Hematopoietic multipotent progenitor cell treated with erythropoietin and hydrocortisone succinate and interleukin-3 and kit ligand, for 4 days (in vitro differentiated cells): Measurements from ENCODE around the gene ATP2B1.
"Not testable (repeated sequence)": the region's sequence is repeated elsewhere in the genome, so short reads cannot be mapped to it uniquely, and the experiment has no call there.

Experiments used
- DNase-seq: peaks from one replicate; pipeline ENCODE4 v3.0.0-alpha.2; 2015

Gene ATP2B1

GRCh38 chr12:89712706-89713105, 4.1 kb upstream of the ATP2B1 start:
- no peak for DNase-seq

- no peak for DNase-seq
These were observed 2.5 kb upstream of the ATP2B1 start for GRCh38 chr12:89710873-89711750.

DNA sequence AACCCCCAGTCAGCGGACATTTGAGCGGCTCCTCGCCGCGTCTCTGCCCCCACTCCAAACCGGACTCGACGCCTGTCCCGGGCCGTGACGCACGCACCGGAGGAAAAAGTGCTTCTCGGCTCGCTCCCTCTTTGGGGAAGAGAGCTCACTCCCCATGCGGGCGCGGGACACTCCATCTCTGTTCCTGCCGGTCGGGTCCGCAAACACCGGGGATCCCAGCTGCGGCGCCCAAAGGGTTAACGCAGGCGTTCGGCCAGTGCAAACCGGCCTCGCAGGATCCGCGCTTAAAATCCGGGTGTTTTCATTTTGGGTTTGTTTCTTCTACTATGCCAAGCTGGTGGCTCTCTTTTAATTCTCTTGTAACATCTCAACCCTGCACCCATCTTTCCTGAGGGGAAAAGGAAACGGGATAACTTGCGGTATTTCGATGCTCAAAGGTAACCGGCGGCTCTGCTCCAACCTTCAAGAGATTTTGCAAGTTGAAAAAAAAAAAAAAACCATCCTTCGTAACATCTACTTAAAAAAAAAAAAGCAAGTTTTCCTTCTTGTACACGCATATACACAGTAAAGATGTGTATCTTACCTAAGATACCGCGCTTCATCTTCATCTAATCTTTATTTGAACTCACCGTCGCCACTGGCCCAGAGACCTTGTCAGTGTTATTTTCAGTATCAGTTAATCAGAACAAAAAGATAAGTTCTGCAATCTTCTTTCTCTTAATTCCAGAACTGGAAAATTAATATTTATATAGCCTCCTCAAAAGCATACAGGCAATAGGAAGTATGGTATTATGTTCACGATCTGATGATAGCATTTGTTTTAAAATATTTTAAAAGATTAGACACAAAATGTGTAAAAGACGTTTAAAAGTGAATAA, 1.6 kb upstream of the ATP2B1 start:
- DNase-seq = no peak

DNA sequence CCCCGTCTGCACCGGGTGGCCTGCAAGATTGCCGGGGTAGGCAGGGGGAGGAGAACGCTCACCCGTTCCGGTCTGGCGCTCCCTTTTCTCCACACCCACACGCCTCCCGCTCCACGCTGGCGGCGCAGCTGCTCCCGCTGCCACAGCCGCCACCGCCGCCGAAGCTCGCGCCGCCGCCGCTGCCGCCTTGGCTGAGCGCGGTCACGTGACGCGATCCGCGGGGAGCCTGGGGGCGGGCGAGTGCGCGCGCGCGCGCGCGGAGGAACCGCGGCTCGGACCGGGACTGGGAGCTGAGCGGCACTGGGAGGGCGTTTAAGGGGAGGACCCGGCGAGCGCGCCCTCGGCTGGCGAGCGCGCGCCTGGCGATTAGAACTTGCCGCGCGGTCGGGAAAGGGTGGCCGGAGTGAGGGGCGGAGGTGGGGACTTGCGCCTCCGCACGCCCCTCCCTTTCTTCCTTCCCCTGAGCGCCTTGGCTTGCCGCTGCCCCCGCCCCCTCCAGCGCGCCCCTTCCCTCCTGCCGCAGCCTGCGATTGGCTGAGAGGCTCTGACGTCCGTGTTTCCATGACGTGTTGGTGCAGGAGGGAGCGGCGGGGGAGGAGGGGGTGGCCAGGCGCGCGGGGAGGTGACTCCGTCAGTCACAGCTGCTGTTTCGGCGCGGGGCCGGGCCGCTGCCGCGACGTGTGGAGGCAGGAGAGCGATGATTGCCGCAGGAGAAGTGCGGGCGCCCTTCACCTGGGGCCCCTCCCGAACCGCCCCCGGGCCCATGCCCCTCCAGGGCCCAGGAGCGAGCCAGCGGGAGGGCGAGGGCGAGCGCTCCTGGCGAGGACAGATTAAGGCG, 738 bp upstream of the ATP2B1 start:
- DNase-seq = peak; percentile 99

- DNase-seq = peak; percentile 43
These were observed 704 bp downstream of the ATP2B1 start for GRCh38 chr12:89707703-89708564.

GRCh38 chr12:89706986-89707702, 1.5 kb downstream of the ATP2B1 start:
- peak; percentile 19 for DNase-seq

- DNase-seq = no peak
These were observed 2.1 kb downstream of the ATP2B1 start for GRCh38 chr12:89706551-89706950.

- no peak for DNase-seq
These were observed 4.2 kb downstream of the ATP2B1 start for GRCh38 chr12:89704457-89704856.

DNA sequence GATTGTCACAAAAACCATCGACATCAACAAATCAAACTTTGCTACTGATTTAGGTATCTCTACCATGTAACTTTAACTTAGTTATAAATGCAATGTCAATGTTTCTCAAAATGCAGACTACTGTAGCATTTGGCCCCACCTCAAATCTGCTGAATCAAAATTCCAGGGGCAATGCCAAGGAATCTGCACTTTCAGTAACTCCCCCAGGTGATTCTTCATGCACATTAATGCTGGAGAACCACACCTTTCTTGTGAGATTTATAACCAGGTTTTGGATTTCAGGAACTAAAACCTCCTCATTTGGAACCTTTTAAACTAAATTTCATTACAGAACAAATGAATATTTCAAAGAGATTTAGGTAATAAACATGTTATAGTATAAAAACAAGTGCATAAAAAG, 4.9 kb downstream of the ATP2B1 start:
- no peak for DNase-seq

GRCh38 chr12:89702503-89702902, 6.1 kb downstream of the ATP2B1 start:
- DNase-seq = no peak

- DNase-seq = no peak
These were observed 6.9 kb downstream of the ATP2B1 start for GRCh38 chr12:89701606-89702206.

DNA sequence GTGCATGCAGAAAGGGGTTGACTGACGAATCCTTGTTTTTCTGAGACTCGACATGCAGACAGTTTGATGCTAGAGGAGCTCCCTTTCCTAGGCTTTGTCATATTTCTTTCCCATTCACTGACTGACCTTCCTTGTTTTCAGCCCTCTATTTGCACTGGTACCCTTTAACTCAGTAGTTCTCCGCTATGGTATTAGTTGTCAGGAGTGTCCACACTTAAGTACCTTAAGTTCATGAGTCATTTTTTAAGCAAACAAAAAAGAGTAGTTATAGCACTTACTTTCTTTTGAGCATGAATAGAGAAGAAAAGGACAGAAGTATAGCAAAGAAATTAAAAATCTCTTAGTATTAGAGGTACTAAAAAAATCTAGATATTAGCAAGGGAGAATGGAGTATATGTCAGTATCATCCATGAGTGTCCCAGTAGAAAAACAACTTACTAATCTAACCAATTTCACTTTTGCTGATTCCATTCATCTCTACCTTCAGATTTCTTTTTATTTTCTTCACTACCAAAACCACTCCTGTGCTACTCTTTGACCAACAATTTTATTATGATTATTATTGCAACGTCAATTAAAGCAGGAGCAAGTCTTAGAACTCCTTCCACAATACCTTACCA, 8.3 kb downstream of the ATP2B1 start:
- DNase-seq = no peak

- DNase-seq = no peak
These were observed 10.0 kb downstream of the ATP2B1 start for GRCh38 chr12:89698607-89699006.

DNA sequence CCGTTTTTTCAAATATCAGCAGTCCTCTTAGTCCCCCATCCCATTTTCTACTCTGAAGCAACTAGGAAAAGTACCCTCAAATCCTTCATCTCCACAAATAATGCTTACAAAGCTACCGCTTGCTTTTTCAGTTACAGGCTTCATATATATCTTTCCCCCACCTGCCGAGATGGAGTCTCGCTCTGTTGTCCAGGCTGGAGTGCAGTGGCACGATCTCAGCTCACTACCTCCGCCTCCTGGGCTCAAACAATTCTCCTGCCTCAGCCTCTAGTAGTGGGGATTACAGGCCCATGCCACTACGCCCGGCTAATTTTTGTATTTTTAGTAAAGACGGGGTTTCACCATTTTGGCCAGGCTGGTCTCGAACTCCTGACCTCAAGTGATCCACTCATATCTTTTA, 10.9 kb downstream of the ATP2B1 start:
- not testable (repeated sequence) for DNase-seq

DNA sequence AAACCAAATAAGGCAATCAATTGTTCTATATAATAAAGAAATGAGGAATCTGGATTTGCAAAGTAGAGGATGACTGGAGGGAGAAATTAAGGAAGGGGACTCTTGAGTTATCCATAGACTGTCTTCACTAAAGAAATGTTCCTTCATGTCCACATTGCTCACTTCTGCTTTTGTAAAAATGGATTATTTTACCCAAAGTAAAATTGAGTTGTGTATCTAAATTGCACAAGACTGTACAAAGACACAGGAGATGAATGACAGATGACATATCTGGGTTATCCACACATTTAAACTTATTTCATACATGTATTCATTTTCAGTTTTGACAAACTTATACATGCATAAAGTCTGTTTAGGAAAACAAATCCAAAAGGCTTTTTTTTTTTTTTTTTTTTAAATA, 11.3 kb downstream of the ATP2B1 start:
- DNase-seq = peak; percentile 29

GRCh38 chr12:89695830-89696229, 12.8 kb downstream of the ATP2B1 start:
- DNase-seq = no peak

DNA sequence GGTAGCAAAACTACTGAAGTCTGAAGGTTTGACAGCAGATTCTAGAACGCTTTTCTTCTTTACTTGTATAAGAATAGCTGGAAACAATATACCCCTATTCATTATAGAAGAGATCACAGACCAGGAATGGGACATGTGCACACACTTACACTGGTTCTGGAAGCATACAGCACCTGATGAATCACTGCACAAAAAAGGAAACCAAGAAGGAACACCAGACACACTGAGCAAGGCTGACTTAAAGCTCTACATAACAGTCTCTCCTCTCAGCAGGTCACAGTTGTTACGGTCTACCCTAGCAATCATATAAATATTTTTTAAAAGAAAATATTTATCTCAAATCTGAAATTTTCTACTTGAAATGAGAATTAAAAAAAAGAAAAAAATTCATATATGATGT, 13.5 kb downstream of the ATP2B1 start:
- no peak for DNase-seq

DNA sequence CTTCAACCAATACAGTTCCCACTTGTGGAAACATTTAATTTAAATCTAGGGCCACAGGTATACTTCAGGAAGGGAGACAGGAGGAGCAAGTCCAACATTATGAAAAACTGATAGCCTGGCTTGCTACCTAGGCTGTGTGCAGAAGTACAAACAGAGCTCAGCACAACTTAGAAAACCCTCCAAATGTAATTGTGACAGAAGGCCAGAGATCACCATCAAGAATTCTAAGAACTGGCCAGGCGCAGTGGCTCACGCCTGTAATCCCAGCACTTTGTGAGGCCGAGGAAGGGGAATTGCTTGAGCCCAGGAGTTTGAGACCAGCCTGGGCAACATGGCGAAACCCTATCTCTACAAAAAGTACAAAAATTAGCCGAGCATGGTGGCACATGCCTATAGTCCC, 14.1 kb downstream of the ATP2B1 start:
- no peak for DNase-seq

GRCh38 chr12:89693639-89694202, 14.9 kb downstream of the ATP2B1 start:
- no peak for DNase-seq

DNA sequence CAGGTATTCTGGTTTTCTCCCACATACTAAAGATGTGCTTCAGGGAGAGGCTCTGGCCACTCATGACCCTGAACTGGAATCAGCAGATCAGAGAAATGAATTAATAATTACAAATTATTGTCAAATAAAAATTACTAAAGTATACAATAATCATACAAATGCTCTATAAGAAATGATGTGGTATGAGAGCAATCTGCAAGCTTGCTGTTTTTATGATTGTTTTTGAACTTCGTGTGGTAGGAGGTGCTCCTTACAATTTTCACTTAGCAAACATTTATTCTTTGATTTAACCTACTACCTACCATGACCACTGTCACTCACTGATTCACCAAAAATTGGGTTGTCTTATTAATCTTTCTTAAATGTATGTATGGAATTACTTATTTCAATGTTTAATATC, 16.2 kb downstream of the ATP2B1 start:
- DNase-seq = no peak
